Cardiac muscle cell (in vitro differentiated cells and primary cell): ENCODE measurements around the gene PRLR. TPM values are rescaled to one million over a fixed set of nuclear protein-coding genes. Genes with fewer than 3 reads are reported as not detected.

ENCODE experiments used
- DNase-seq, 2 donors: peaks; one replicate each; pipeline versions ENCODE4 v3.0.0 to v3.0.0-alpha.2; 2010 to 2017; ENCODE audit warnings: low read depth in 1 of 2, low spot score in 1 of 2
- H3K27ac ChIP-seq: fragments of 200-600 bp; sonication (generic); 2 replicates; pipeline ENCODE4 v1.5.1; 2016
- H3K27me3 ChIP-seq: fragments of 200-600 bp; sonication (generic); 2 replicates; pipeline ENCODE4 v1.6.0; 2016; ENCODE audit warnings: control low read depth
- H3K36me3 ChIP-seq: fragments of 200-600 bp; sonication (generic); 2 replicates; pipeline ENCODE4 v1.5.1; 2016; ENCODE audit warnings: control low read depth
- H3K4me1 ChIP-seq: fragments of 200-600 bp; sonication (generic); 2 replicates; pipeline ENCODE4 v1.8.1; 2017; ENCODE audit warnings: low read depth, mild to moderate bottlenecking, mixed run types
- H3K4me3 ChIP-seq: fragments of 200-600 bp; sonication (generic); 2 replicates; pipeline ENCODE4 v1.5.1; 2016; ENCODE audit warnings: mild to moderate bottlenecking
- H3K9me3 ChIP-seq: fragments of 200-600 bp; sonication (generic); 2 replicates; pipeline ENCODE4 v1.5.1; 2017; ENCODE audit warnings: low read depth, mild to moderate bottlenecking, control low read depth
- CTCF ChIP-seq: IDR thresholded peaks from 2 replicates; pipeline ENCODE4 v1.5.1; 2012; ENCODE audit warnings: low read depth, mild to moderate bottlenecking, low read length
- polyA plus RNA-seq: library from polyadenylated mRNA; unstranded; fragments of >200 nt; fragmentation: Nextera tagmentation; extraction: Ambion mirVana; gene quantifications from 2 replicates; pipeline ENCODE4 v1.2.1, GENCODE V29; 2016
- total RNA-seq: library from RNA; depleted of rRNA; stranded (reverse); fragments of >200 nt; gene quantifications from 2 replicates; pipeline ENCODE4 v1.2.3, GENCODE V29; 2016

PRLR gene
- total and polyA plus RNA-seq, 2 experiments from 2014 or later, result 0.06 TPM; not detected in 1

GRCh38 chr5:35143841-35144240 lies 86.4 kb downstream of the PRLR start:
- no peak overlapping the region for H3K27ac ChIP-seq
- H3K36me3 ChIP-seq, result no peaks in the 10 kb centered on the region
- TF ChIP-seq CTCF, result no peak
- H3K9me3 ChIP-seq, result no peaks in the 10 kb centered on the region
- DNase-seq, result no peak
- no peak overlapping the region for H3K4me3 ChIP-seq
- H3K27me3 ChIP-seq, result no peaks in the 10 kb centered on the region
- H3K4me1 ChIP-seq, result no peaks in the 10 kb centered on the region

GRCh38 chr5:35141739-35142138 lies 88.5 kb downstream of the PRLR start:
- Histone ChIP-seq H3K27me3 (no peaks in the 10 kb centered on the region), H3K36me3 (no peaks in the 10 kb centered on the region), H3K4me1 (no peaks in the 10 kb centered on the region), H3K4me3 (no peak overlapping the region), H3K27ac (no peak overlapping the region), H3K9me3 (no peaks in the 10 kb centered on the region)
- no peak for TF ChIP-seq CTCF
- no peak for DNase-seq

GRCh38 chr5:35138232-35138631 lies 92.1 kb downstream of the PRLR start:
- no peak overlapping the region for H3K4me3 ChIP-seq
- DNase-seq, result peak in 1 of 2 donors; percentile 39
- H3K9me3 ChIP-seq, result no peaks in the 10 kb centered on the region
- H3K36me3 ChIP-seq, result no peaks in the 10 kb centered on the region
- H3K4me1 ChIP-seq, result no peaks in the 10 kb centered on the region
- no peak for TF ChIP-seq CTCF
- no peak overlapping the region for H3K27ac ChIP-seq
- H3K27me3 ChIP-seq, result no peaks in the 10 kb centered on the region

GRCh38 chr5:35136386-35136785 lies 93.9 kb downstream of the PRLR start:
- Histone ChIP-seq H3K27me3 (no peaks in the 10 kb centered on the region), H3K4me1 (no peaks in the 10 kb centered on the region), H3K4me3 (no peak overlapping the region), H3K9me3 (no peaks in the 10 kb centered on the region), H3K36me3 (no peaks in the 10 kb centered on the region), H3K27ac (no peak overlapping the region)
- peak in 1 of 2 donors; percentile 61 for DNase-seq
- no peak for TF ChIP-seq CTCF

- H3K27ac ChIP-seq, result no peak overlapping the region
- TF ChIP-seq CTCF, result no peak
Measured at GRCh38 chr5:35135239-35135700, 95.0 kb downstream of the PRLR start.

More at GRCh38 chr5:35135239-35135700, 95.0 kb downstream of the PRLR start:
- Histone ChIP-seq H3K9me3 (no peaks in the 10 kb centered on the region), H3K27me3 (no peaks in the 10 kb centered on the region), H3K36me3 (no peaks in the 10 kb centered on the region), H3K4me1 (no peaks in the 10 kb centered on the region), H3K4me3 (no peak overlapping the region)
- DNase-seq, result no peak
